ENCODE results near the gene FOXN3.

DNA sequence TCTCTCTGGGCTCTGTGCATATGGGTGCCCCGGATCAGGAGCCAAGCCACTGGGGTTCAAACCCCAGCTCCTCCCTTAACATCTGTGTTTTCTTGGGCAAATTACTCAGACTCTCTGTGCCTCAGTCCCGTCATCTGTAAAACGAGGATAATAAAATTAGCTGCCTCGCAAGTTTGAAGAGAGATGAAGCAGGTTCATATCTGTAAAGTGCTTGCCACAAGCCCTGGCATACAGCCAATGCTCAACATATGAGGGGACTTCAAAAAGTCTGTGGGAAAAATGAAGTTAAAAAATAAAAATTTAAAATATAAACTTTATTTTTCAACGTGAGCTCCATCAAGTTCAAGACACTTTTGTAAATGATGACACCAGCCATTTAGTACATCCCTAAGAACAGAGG, 276.7 kb downstream of the FOXN3 start:
- TF ChIP-seq EP300 (IDR thresholded peaks at IDR 0.05) = no peak
- TF ChIP-seq, protein P1, sequence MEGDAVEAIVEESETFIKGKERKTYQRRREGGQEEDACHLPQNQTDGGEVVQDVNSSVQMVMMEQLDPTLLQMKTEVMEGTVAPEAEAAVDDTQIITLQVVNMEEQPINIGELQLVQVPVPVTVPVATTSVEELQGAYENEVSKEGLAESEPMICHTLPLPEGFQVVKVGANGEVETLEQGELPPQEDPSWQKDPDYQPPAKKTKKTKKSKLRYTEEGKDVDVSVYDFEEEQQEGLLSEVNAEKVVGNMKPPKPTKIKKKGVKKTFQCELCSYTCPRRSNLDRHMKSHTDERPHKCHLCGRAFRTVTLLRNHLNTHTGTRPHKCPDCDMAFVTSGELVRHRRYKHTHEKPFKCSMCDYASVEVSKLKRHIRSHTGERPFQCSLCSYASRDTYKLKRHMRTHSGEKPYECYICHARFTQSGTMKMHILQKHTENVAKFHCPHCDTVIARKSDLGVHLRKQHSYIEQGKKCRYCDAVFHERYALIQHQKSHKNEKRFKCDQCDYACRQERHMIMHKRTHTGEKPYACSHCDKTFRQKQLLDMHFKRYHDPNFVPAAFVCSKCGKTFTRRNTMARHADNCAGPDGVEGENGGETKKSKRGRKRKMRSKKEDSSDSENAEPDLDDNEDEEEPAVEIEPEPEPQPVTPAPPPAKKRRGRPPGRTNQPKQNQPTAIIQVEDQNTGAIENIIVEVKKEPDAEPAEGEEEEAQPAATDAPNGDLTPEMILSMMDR (IDR thresholded peaks at IDR 0.05) = no peak
